ENCODE data around the gene ATP2C2.

ATP2C2 gene

GRCh38 chr16:84503751-84504395 lies 135.5 kb downstream of the ATP2C2 start:
- TF ChIP-seq GATA1 (IDR thresholded peaks at IDR 0.05; ENCODE audit: low read depth, low read length) (no peak), POLR2A (IDR thresholded peaks at IDR 0.05; ENCODE audit: low read length) (no peak)
- peak in 1 of 2 experiments; percentile 38 for DNase-seq

- TF ChIP-seq POLR2A (IDR thresholded peaks at IDR 0.05; ENCODE audit: low read length) = peak; percentile 28
- no peak for TF ChIP-seq GATA1 (IDR thresholded peaks at IDR 0.05; ENCODE audit: low read depth, low read length)
- DNase-seq = peak; percentile 96 to 98
These were observed 136.3 kb downstream of the ATP2C2 start, which contains the start of gene MEAK7 for GRCh38 chr16:84504420-84505248. Gene MEAK7 (minus strand): TSS chr16:84504659. CDS start chr16:84498086, 6,573 bp downstream.

- TF ChIP-seq GATA1 (IDR thresholded peaks at IDR 0.05; ENCODE audit: low read depth, low read length) = no peak
- TF ChIP-seq POLR2A (IDR thresholded peaks at IDR 0.05; ENCODE audit: low read length) = no peak
- DNase-seq = no peak
These were observed 137.2 kb downstream of the ATP2C2 start for GRCh38 chr16:84505249-84506187.

- no peak for DNase-seq
- no peak for TF ChIP-seq POLR2A (IDR thresholded peaks at IDR 0.05; ENCODE audit: low read length)
- no peak for TF ChIP-seq GATA1 (IDR thresholded peaks at IDR 0.05; ENCODE audit: low read depth, low read length)
These were observed 139.0 kb downstream of the ATP2C2 start for GRCh38 chr16:84507011-84507982.

- no peak for TF ChIP-seq POLR2A (IDR thresholded peaks at IDR 0.05; ENCODE audit: low read length)
- TF ChIP-seq GATA1 (IDR thresholded peaks at IDR 0.05; ENCODE audit: low read depth, low read length) = no peak
- DNase-seq = no peak
These were observed 140.2 kb downstream of the ATP2C2 start for GRCh38 chr16:84508502-84508901.

GRCh38 chr16:84509032-84509950 lies 141.0 kb downstream of the ATP2C2 start:
- DNase-seq = no peak
- no peak for TF ChIP-seq GATA1 (IDR thresholded peaks at IDR 0.05; ENCODE audit: low read depth, low read length)
- no peak for TF ChIP-seq POLR2A (IDR thresholded peaks at IDR 0.05; ENCODE audit: low read length)

GRCh38 chr16:84511180-84511800 lies 143.0 kb downstream of the ATP2C2 start:
- DNase-seq = peak; percentile 67 to 85
- no peak for TF ChIP-seq POLR2A (IDR thresholded peaks at IDR 0.05; ENCODE audit: low read length)
- no peak for TF ChIP-seq GATA1 (IDR thresholded peaks at IDR 0.05; ENCODE audit: low read depth, low read length)

- DNase-seq = no peak
- TF ChIP-seq GATA1 (IDR thresholded peaks at IDR 0.05; ENCODE audit: low read depth, low read length) = no peak
- TF ChIP-seq POLR2A (IDR thresholded peaks at IDR 0.05; ENCODE audit: low read length) = no peak
These were observed 143.5 kb downstream of the ATP2C2 start for GRCh38 chr16:84511831-84512230.

- no peak for DNase-seq
- no peak for TF ChIP-seq POLR2A (IDR thresholded peaks at IDR 0.05; ENCODE audit: low read length)
- no peak for TF ChIP-seq GATA1 (IDR thresholded peaks at IDR 0.05; ENCODE audit: low read depth, low read length)
These were observed 144.8 kb downstream of the ATP2C2 start for GRCh38 chr16:84513123-84513522.

- no peak for DNase-seq
- TF ChIP-seq POLR2A (IDR thresholded peaks at IDR 0.05; ENCODE audit: low read length) (no peak), GATA1 (IDR thresholded peaks at IDR 0.05; ENCODE audit: low read depth, low read length) (no peak)
These were observed 145.3 kb downstream of the ATP2C2 start for GRCh38 chr16:84513666-84514065.
